ENCODE results near the gene ANKRD13C.

ANKRD13C gene

GRCh38 chr1:70327306-70328076 is 27.0 kb downstream of the ANKRD13C start:
- Histone ChIP-seq H4K20me1 (ENCODE audit: insufficient read depth, low read length) (no peaks in the 10 kb centered on the region; the same call in 1 of the 2 replicates), H3K27me3 (replicated peaks; ENCODE audit: insufficient read depth, low read length) (no peaks in the 10 kb centered on the region), H3K79me2 (ENCODE audit: low read length) (peaks cover 74% of the 10 kb centered on the region), H3K9me3 (replicated peaks; ENCODE audit: insufficient read depth, low read length) (no peaks in the 10 kb centered on the region), H3K27ac (ENCODE audit: low read length) (no peak overlapping the region), H3K9ac (ENCODE audit: low read length) (no peak overlapping the region), H3K4me1 (ENCODE audit: low read length) (no peaks in the 10 kb centered on the region), H3K9me2 (replicated peaks; ENCODE audit: insufficient read depth, low read length) (no peaks in the 10 kb centered on the region), H3K4me3 (ENCODE audit: low read length) (no peak overlapping the region), H3K4me2 (ENCODE audit: low read depth, low read length) (no peak overlapping the region), H2AFZ (ENCODE audit: low read length) (no peak overlapping the region), H3F3A (ENCODE audit: insufficient read depth, low read length) (no peaks in the 10 kb centered on the region), H3K36me3 (replicated peaks; ENCODE audit: insufficient read depth, low read length) (peaks cover 7% of the 10 kb centered on the region; the same call in 1 of the 2 replicates)
- DNase-seq: no peak
- TF ChIP-seq EZH2phosphoT487 (IDR thresholded peaks at IDR 0.05; ENCODE audit: low read length) (no peak), CTCF (IDR thresholded peaks at IDR 0.05; ENCODE audit: low read length) (no peak)

DNA sequence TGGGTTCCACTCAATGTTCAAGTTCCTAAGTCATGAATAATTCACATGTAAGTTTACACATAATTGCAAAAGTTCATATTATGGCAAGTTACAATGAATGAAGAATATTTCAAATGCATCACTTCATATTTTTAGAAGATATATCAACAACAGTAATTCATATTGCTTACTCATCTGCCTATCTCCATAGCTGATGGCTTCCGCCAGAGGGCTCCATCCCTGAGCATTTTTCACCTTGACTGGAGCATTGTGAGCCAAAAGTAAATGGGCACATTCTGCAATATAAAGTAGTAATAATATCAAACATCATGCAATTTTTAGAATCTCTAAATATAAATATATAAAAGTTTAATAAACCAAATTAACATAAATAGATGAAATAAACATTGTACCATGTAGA is 29.8 kb downstream of the ANKRD13C start:
- no peak overlapping the region for H3K4me2 ChIP-seq (ENCODE audit: low read depth, low read length)
- TF ChIP-seq CTCF (IDR thresholded peaks at IDR 0.05; ENCODE audit: low read length): peak; percentile 35
- TF ChIP-seq EZH2 (optimal IDR thresholded peaks at IDR 0.05; ENCODE audit: low read depth, low read length): no peak
- no peak for DNase-seq
- no peaks in the 10 kb centered on the region for H3K9me2 ChIP-seq (replicated peaks; ENCODE audit: insufficient read depth, low read length)
- no peaks in the 10 kb centered on the region for H3K4me1 ChIP-seq (ENCODE audit: low read length)
- no peaks in the 10 kb centered on the region for H3K9me3 ChIP-seq (replicated peaks; ENCODE audit: insufficient read depth, low read length)
- no peak overlapping the region for H2AFZ ChIP-seq (ENCODE audit: low read length)
- no peaks in the 10 kb centered on the region for H3K27me3 ChIP-seq (replicated peaks; ENCODE audit: insufficient read depth, low read length)
- peaks cover 7% of the 10 kb centered on the region; the same call in 1 of the 2 replicates for H3K36me3 ChIP-seq (replicated peaks; ENCODE audit: insufficient read depth, low read length)
- no peak overlapping the region for H3K4me3 ChIP-seq (ENCODE audit: low read length)
- no peak overlapping the region for H3K9ac ChIP-seq (ENCODE audit: low read length)
- H4K20me1 ChIP-seq (ENCODE audit: insufficient read depth, low read length): no peaks in the 10 kb centered on the region; the same call in 1 of the 2 replicates
- peaks cover 73% of the 10 kb centered on the region for H3K79me2 ChIP-seq (ENCODE audit: low read length)
- no peaks in the 10 kb centered on the region for H3F3A ChIP-seq (ENCODE audit: insufficient read depth, low read length)
- no peak overlapping the region for H3K27ac ChIP-seq (ENCODE audit: low read length)

DNA sequence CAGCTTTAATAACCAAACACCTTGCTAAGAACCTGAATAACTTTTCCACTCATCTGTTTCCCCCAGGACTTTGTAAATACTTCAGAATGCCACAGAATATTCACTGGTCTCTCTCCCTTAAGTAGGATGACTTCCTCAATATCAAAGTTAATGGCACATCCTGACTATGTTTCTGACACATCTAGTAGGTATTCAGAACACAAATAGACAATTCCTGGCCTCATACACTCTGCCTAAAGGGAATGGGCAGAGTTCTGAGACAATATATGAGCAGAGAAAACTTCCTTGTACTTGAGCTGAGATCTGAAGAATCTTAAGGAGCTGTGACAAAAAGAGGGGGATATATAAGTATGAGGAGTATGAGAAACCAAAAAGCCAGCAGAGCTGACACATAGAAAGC is 34.8 kb downstream of the ANKRD13C start:
- Histone ChIP-seq H3K79me2 (ENCODE audit: low read length) (peaks cover 64% of the 10 kb centered on the region), H3K27me3 (replicated peaks; ENCODE audit: insufficient read depth, low read length) (no peaks in the 10 kb centered on the region), H3F3A (ENCODE audit: insufficient read depth, low read length) (no peaks in the 10 kb centered on the region), H3K9ac (ENCODE audit: low read length) (no peak overlapping the region), H3K4me2 (ENCODE audit: low read depth, low read length) (no peak overlapping the region), H3K9me2 (replicated peaks; ENCODE audit: insufficient read depth, low read length) (no peaks in the 10 kb centered on the region), H3K9me3 (replicated peaks; ENCODE audit: insufficient read depth, low read length) (no peaks in the 10 kb centered on the region), H3K4me1 (ENCODE audit: low read length) (no peaks in the 10 kb centered on the region), H2AFZ (ENCODE audit: low read length) (no peak overlapping the region), H3K4me3 (ENCODE audit: low read length) (no peak overlapping the region), H4K20me1 (ENCODE audit: insufficient read depth, low read length) (no peaks in the 10 kb centered on the region; the same call in 1 of the 2 replicates), H3K36me3 (replicated peaks; ENCODE audit: insufficient read depth, low read length) (peaks cover 4% of the 10 kb centered on the region; the same call in 1 of the 2 replicates), H3K27ac (ENCODE audit: low read length) (no peak overlapping the region)
- TF ChIP-seq CTCF (IDR thresholded peaks at IDR 0.05; ENCODE audit: low read length): no peak
- no peak for TF ChIP-seq EZH2 (optimal IDR thresholded peaks at IDR 0.05; ENCODE audit: low read depth, low read length)
- TF ChIP-seq EZH2phosphoT487 (IDR thresholded peaks at IDR 0.05; ENCODE audit: low read length): no peak
- no peak for DNase-seq

Measured in MM.1S (cell line).